Smooth muscle cell of the brain vasculature (primary cell): ENCODE measurements around the gene EFCAB13.
"Not testable (repeated sequence)": the region's sequence is repeated elsewhere in the genome, so short reads cannot be mapped to it uniquely, and the experiment has no call there.

Experiments used
- DNase-seq: peaks from one replicate; pipeline ENCODE4 v3.0.0-alpha.2; 2012; ENCODE audit warnings: low read depth, low spot score

Gene EFCAB13

DNA sequence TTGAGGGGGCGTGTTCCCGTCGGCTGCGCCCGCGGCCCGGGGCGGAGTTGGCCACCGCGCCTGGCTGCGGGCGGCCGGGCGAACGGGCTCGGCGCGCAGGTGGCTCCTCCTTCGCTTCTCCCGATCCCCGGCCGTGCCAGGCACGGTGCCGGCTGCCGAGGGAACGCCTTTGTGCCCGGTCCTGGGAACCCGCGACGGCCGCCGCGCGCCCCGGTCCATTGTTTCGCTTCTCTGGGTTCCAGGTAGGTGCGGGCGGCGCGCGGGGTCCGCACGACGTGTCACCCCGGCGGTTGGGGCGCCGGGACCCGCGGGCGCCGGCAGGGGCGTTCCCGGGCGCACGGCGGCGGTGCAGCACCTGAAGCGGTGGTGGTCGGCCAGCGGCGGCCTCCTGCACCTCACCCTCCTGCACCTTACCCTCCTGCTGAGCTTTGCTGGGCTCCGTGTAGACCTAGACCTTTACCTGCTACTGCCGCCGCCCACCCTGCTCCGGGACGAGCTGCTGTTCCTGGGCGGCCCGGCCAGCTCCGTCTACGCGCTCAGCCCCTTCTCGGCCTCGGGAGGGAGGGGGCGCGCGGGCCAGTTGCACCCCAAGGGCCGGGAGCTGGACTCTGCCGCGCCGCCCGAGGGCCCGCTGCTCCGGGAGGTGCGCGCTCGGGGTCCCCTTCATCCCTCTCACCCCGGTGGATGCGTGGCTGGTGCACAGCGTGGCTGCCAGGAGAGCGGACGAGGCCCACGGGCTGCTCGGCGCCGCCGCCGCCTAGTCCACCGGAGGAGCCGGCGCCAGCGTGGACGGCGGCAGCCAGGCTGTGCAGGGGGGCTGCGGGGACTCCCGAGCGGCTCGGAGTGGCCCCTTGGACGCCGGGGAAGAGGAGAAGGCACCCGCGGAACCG is 99.9 kb downstream of the EFCAB13 start:
- DNase-seq: no peak

- DNase-seq: not testable (repeated sequence)
These were observed 101.5 kb downstream of the EFCAB13 start for GRCh38 chr17:47425233-47425632.

GRCh38 chr17:47425887-47426635 is 102.3 kb downstream of the EFCAB13 start:
- not testable (repeated sequence) for DNase-seq

GRCh38 chr17:47427985-47428384 is 104.2 kb downstream of the EFCAB13 start:
- no peak for DNase-seq

DNA sequence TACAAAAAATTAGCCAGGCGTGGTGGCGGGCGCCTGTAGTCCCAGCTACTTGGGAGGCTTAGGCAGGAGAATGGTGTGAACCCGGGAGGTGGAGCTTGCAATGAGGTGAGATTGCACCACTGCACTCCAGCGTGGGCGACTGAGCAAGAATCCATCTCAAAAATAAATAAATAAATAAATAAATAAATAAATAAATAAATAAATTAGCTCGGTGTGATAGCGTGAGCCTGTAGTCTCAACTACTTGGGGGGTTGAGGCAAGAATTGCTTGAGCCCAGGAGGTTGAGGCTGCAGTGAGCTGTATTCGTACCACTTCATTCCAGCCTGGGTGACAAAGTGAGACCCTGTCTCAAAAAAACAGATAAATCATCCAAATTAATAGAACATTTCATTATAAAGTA is 108.5 kb downstream of the EFCAB13 start:
- DNase-seq: not testable (repeated sequence)

GRCh38 chr17:47465165-47465564 is 141.4 kb downstream of the EFCAB13 start:
- DNase-seq: no peak

DNA sequence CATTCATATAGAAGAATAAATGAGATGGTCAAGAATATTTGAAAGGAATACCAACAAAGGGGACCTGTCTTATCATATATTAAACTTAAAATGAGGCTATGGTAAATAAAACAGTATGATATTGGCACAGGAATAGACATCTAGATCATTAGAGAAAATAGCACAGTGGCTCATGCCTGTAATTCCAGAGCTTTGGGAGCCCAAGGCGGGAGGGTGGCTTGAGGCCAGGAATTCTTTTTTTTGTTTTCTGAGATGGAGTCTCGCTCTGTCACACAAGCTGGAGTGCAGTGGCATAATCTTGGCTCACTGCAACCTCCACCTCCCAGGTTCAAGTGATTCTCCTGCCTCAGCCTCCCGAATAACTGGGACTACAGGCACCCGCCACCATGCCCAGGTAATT is 143.2 kb downstream of the EFCAB13 start:
- not testable (repeated sequence) for DNase-seq

DNA sequence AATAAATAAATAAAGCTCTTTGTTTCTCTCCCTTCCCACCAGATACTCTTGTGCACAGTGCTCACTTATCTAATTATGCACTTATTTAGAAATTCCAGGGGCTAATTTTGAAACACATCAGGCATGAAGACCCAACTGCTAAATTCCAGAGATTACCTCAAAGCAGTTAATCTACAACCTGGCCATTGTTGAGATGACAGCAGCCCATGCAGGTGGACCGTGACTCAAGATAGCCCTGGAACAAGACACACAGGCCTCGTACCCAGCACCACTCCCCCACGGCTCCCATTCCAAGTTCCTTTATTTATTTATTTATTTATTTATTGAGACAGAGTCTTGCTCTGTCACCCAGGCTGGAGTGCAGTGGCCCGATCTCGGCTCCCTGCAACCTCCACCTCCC is 147.1 kb downstream of the EFCAB13 start:
- no peak for DNase-seq

- DNase-seq: not testable (repeated sequence)
These were observed 148.3 kb downstream of the EFCAB13 start for GRCh38 chr17:47472073-47472472.
